Neural progenitor cell (in vitro differentiated cells): Measurements from ENCODE around the gene SERPINA10. TPM values are rescaled to one million over a fixed set of nuclear protein-coding genes. Genes with fewer than 3 reads are reported as not detected.

Source experiments
- DNase-seq: peaks from one replicate; pipeline ENCODE4 v3.0.0-alpha.2; 2016; ENCODE audit warnings: low spot score
- H2AFZ ChIP-seq: fragments of 200-600 bp; sonication (generic); replicated peaks from 2 replicates; pipeline ENCODE4 v1.6.1; 2016; ENCODE audit warnings: antibody characterized with exemption
- H3F3A ChIP-seq: fragments of 200-600 bp; sonication (generic); 2 replicates; pipeline ENCODE4 v1.6.1; 2016; ENCODE audit warnings: antibody characterized with exemption, low read depth
- H3K27ac ChIP-seq: fragments of 200-600 bp; sonication (generic); 2 replicates; pipeline ENCODE4 v1.5.1; 2016; ENCODE audit warnings: mild to moderate bottlenecking
- H3K27me3 ChIP-seq: fragments of 200-600 bp; sonication (generic); 2 replicates; pipeline ENCODE4 v1.6.1; 2016; ENCODE audit warnings: mild to moderate bottlenecking, moderate library complexity
- H3K36me3 ChIP-seq: fragments of 200-600 bp; sonication (generic); 2 replicates; pipeline ENCODE4 v1.5.1; 2016
- H3K4me1 ChIP-seq: fragments of 200-600 bp; sonication (generic); 2 replicates; pipeline ENCODE4 v1.6.1; 2016; ENCODE audit warnings: mixed run types
- H3K4me2 ChIP-seq: fragments of 200-600 bp; sonication (generic); 2 replicates; pipeline ENCODE4 v1.6.1; 2016
- H3K4me3 ChIP-seq: fragments of 200-600 bp; sonication (generic); 2 replicates; pipeline ENCODE4 v1.5.1; 2016
- H3K79me2 ChIP-seq: fragments of 200-600 bp; sonication (generic); 2 replicates; pipeline ENCODE4 v1.6.1; 2016; ENCODE audit warnings: low read depth
- H3K9ac ChIP-seq: fragments of 200-600 bp; sonication (generic); 2 replicates; pipeline ENCODE4 v1.6.1; 2016
- H3K9me3 ChIP-seq: fragments of 200-600 bp; sonication (generic); 2 replicates; pipeline ENCODE4 v1.5.1; 2016; ENCODE audit warnings: low read depth
- H4K20me1 ChIP-seq: fragments of 200-600 bp; sonication (generic); 2 replicates; pipeline ENCODE4 v1.6.1; 2016; ENCODE audit warnings: low read depth
- H3K27ac Mint-ChIP-seq: 3 replicates; pipeline ENCODE4 v1.8.0; 2021; ENCODE audit warnings: mixed read lengths
- H3K27me3 Mint-ChIP-seq: 2 replicates; pipeline ENCODE4 v1.8.0; 2022; ENCODE audit warnings: low read depth, mild to moderate bottlenecking, inconsistent platforms, moderate library complexity, mixed read lengths; ENCODE audit not compliant: insufficient read depth
- H3K36me3 Mint-ChIP-seq: 3 replicates; pipeline ENCODE4 v1.8.0; 2021; ENCODE audit warnings: mixed read lengths
- H3K4me1 Mint-ChIP-seq: 3 replicates; pipeline ENCODE4 v1.8.0; 2021; ENCODE audit warnings: mixed read lengths
- H3K4me3 Mint-ChIP-seq: 3 replicates; pipeline ENCODE4 v1.8.0; 2021; ENCODE audit warnings: mild to moderate bottlenecking, moderate library complexity, mixed read lengths
- H3K9me3 Mint-ChIP-seq: 3 replicates; pipeline ENCODE4 v1.8.0; 2020; ENCODE audit warnings: mixed read lengths
- EZH2 ChIP-seq: fragments of 200-600 bp; sonication (generic); IDR thresholded peaks from 2 replicates; pipeline ENCODE4 v1.6.1; 2017; ENCODE audit warnings: antibody characterized with exemption, mild to moderate bottlenecking, moderate library complexity
- EZH2phosphoT487 ChIP-seq: fragments of 200-600 bp; sonication (generic); IDR thresholded peaks from 2 replicates; pipeline ENCODE4 v1.6.1; 2017; ENCODE audit warnings: antibody characterized with exemption
- total RNA-seq: library from RNA; depleted of rRNA; stranded (reverse); fragments of >200 nt; gene quantifications from 2 replicates; pipeline ENCODE4 v1.2.3, GENCODE V29; 2015; ENCODE audit warnings: low replicate concordance
- TF ChIP-seq, protein P1 (sequence below): fragments of 200-600 bp; sonication (generic); IDR thresholded peaks from 2 replicates; pipeline ENCODE4 v1.5.1; 2017; ENCODE audit warnings: antibody characterized with exemption, mild to moderate bottlenecking

The SERPINA10 gene
- total RNA-seq, 1 donor from 2014 or later, result not detected

DNA sequence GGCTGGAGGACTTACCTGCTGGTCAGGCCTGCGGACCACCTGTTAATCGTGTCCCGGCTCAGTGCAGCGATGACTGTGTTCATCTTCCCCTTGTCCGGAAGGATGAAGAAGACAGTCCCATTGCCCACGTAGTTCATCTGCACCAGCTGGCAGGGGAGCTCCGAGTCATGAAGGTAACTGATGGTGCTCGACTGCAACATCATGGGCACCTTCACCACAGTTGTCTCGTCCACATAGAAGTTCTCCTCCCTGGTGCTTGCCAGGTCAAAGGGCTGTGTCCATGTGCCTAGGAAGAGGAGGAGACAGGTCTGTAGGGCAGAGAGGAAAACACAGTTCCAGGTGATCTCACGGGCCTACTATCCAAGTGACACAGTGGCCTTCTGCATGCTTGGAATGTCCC, 16.7 kb upstream of the SERPINA10 start:
- no peak overlapping the region for H3K4me3 ChIP-seq
- H4K20me1 ChIP-seq, result no peaks in the 10 kb centered on the region
- H3K9ac ChIP-seq, result no peak overlapping the region
- peaks cover 3% of the 10 kb centered on the region for H3K4me1 ChIP-seq
- H3K4me2 ChIP-seq, result no peak overlapping the region
- no peaks in the 10 kb centered on the region for H3F3A ChIP-seq
- TF ChIP-seq EZH2, result no peak
- TF ChIP-seq, protein P1, sequence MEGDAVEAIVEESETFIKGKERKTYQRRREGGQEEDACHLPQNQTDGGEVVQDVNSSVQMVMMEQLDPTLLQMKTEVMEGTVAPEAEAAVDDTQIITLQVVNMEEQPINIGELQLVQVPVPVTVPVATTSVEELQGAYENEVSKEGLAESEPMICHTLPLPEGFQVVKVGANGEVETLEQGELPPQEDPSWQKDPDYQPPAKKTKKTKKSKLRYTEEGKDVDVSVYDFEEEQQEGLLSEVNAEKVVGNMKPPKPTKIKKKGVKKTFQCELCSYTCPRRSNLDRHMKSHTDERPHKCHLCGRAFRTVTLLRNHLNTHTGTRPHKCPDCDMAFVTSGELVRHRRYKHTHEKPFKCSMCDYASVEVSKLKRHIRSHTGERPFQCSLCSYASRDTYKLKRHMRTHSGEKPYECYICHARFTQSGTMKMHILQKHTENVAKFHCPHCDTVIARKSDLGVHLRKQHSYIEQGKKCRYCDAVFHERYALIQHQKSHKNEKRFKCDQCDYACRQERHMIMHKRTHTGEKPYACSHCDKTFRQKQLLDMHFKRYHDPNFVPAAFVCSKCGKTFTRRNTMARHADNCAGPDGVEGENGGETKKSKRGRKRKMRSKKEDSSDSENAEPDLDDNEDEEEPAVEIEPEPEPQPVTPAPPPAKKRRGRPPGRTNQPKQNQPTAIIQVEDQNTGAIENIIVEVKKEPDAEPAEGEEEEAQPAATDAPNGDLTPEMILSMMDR, result no peak
- no peak for TF ChIP-seq EZH2phosphoT487
- H3K27ac ChIP-seq, result no peak overlapping the region
- Mint-ChIP-seq H3K4me1 (no peaks in the 10 kb centered on the region), H3K4me3 (no peak overlapping the region), H3K36me3 (no peaks in the 10 kb centered on the region), H3K27me3 (peaks cover 12% of the 10 kb centered on the region), H3K27ac (no peak overlapping the region), H3K9me3 (peaks cover 21% of the 10 kb centered on the region)
- no peak overlapping the region for H2AFZ ChIP-seq
- H3K27me3 ChIP-seq, result no peaks in the 10 kb centered on the region
- no peaks in the 10 kb centered on the region for H3K79me2 ChIP-seq
- no peak for DNase-seq
- H3K9me3 ChIP-seq, result no peaks in the 10 kb centered on the region
- no peaks in the 10 kb centered on the region for H3K36me3 ChIP-seq

DNA sequence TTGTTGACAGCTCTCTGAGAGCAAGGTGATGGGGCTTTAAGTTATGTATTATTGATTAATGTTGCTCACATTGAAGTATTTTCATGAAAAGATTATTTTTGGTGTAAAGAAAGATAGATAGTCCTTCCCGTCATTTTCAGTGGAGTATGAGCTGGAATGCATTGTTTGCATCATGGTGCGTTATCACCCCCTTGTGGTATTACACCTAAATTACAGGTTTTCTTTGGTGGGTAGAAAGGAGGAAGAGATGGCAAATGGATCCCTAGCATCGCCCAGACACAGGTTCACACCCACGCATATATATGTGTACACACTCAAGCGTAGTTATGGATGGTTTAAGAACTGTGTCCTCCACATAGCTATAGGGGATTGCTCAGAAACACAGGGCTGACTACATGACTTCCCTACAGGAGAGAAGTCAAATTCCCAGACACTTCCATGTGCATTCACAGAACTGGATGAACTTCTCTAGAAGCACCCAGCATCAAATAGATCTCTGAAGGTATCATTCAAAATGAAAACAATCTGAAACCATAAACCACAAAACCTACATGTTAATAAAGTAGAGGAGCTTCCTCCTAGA, 14.4 kb upstream of the SERPINA10 start:
- Mint-ChIP-seq H3K27ac (no peak overlapping the region), H3K36me3 (no peaks in the 10 kb centered on the region), H3K27me3 (peaks cover 2% of the 10 kb centered on the region), H3K4me3 (no peak overlapping the region), H3K4me1 (no peaks in the 10 kb centered on the region), H3K9me3 (peaks cover 21% of the 10 kb centered on the region)
- Histone ChIP-seq H3K27ac (no peak overlapping the region), H4K20me1 (no peaks in the 10 kb centered on the region), H3K9me3 (no peaks in the 10 kb centered on the region), H3K4me1 (peaks cover 3% of the 10 kb centered on the region), H3K4me2 (no peak overlapping the region), H3K79me2 (no peaks in the 10 kb centered on the region), H3K9ac (no peak overlapping the region), H3K4me3 (no peak overlapping the region), H3K36me3 (no peaks in the 10 kb centered on the region), H2AFZ (no peak overlapping the region), H3K27me3 (no peaks in the 10 kb centered on the region), H3F3A (no peaks in the 10 kb centered on the region)
- peak; percentile 20 for DNase-seq
- TF ChIP-seq, protein P1, result peak; percentile 64
- TF ChIP-seq EZH2phosphoT487, result no peak
- TF ChIP-seq EZH2, result no peak

DNA sequence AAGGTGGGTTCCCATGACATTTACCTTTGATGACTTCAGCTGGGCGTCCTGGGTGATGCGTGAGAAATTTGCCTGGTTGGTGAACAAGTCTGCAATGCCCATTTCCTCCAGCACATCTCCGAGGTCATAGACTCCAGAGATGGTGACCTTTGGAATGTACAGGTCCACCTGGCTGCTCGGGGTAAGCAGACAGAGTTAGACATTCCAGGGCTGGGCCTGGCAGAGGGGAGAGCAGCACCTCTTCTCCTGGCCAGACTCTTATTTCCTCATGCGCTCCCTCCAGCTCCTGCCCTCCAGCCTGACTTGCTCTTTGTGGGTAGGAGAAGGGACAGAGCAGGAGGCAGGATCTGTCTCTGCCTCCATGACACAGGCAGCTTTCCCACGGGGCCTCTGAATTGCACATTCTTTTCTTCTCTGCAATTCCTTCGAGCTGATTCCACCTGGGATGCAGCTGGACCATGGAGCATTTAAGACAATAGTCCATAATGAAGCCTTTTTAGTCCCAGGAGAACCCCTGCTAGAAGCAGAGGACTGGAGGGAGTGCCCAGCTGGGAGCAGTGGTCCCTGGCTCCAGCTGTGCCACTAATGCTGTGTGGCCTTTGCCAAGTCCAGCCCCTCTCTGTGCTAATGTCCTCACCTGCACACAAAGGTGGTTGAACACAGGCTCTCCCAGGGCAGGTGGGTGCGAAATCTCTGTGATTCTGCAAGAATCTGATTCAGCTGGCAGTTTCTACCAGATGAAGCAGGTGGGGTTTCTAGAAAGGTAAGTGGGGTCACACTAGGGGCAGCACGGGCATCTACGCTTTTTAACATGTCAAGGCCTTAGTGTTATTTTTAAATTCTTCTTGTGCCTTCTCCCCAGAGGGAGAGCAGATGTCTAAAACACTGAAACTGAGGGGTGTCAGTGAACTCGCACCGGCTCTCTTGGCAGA, 13.2 kb upstream of the SERPINA10 start:
- H3K4me3 ChIP-seq, result no peak overlapping the region
- peak; percentile 16 for DNase-seq
- Mint-ChIP-seq H3K27ac (no peak overlapping the region), H3K9me3 (peaks cover 21% of the 10 kb centered on the region), H3K4me3 (no peak overlapping the region), H3K27me3 (peaks cover 2% of the 10 kb centered on the region), H3K4me1 (no peaks in the 10 kb centered on the region), H3K36me3 (no peaks in the 10 kb centered on the region)
- no peaks in the 10 kb centered on the region for H3K9me3 ChIP-seq
- H3K4me2 ChIP-seq, result no peak overlapping the region
- H3K36me3 ChIP-seq, result no peaks in the 10 kb centered on the region
- H4K20me1 ChIP-seq, result no peaks in the 10 kb centered on the region
- peaks cover 3% of the 10 kb centered on the region for H3K4me1 ChIP-seq
- no peaks in the 10 kb centered on the region for H3F3A ChIP-seq
- H2AFZ ChIP-seq, result no peak overlapping the region
- H3K79me2 ChIP-seq, result no peaks in the 10 kb centered on the region
- no peak overlapping the region for H3K27ac ChIP-seq
- TF ChIP-seq, protein P1, result no peak
- TF ChIP-seq EZH2phosphoT487, result no peak
- no peak for TF ChIP-seq EZH2
- H3K27me3 ChIP-seq, result no peaks in the 10 kb centered on the region
- H3K9ac ChIP-seq, result no peak overlapping the region
